H9 (cell line): ENCODE measurements around the gene LYPD8. TPM values are rescaled to one million over a fixed set of nuclear protein-coding genes. Genes with fewer than 3 reads are reported as not detected.

Experiments
- DNase-seq: peaks from one replicate; pipeline ENCODE4 v3.0.0-alpha.2; 2017
- H2AFZ ChIP-seq: one replicate; pipeline ENCODE4 v1.6.1; 2013; ENCODE audit warnings: mild to moderate bottlenecking, low read length, control low read depth, moderate library complexity
- H2AK5ac ChIP-seq: 2 replicates; pipeline ENCODE4 v1.6.1; 2013; ENCODE audit warnings: low read length, control low read depth, mixed read lengths; ENCODE audit not compliant: insufficient read length
- H2BK120ac ChIP-seq: one replicate; pipeline ENCODE4 v1.6.1; 2013; ENCODE audit warnings: low read depth, mild to moderate bottlenecking, low read length, control low read depth, inconsistent platforms; ENCODE audit not compliant: poor library complexity, severe bottlenecking
- H2BK12ac ChIP-seq: 2 replicates; pipeline ENCODE4 v1.6.1; 2013; ENCODE audit warnings: low read length, control low read depth, mixed read lengths, low read depth; ENCODE audit not compliant: insufficient read length
- H2BK15ac ChIP-seq: 2 replicates; pipeline ENCODE4 v1.6.1; 2013; ENCODE audit warnings: low read depth, low read length, control low read depth
- H2BK20ac ChIP-seq: one replicate; pipeline ENCODE4 v1.6.1; 2013; ENCODE audit warnings: low read depth, mild to moderate bottlenecking, low read length, control low read depth, inconsistent platforms; ENCODE audit not compliant: poor library complexity, severe bottlenecking
- H2BK5ac ChIP-seq: 2 replicates; pipeline ENCODE4 v1.6.1; 2013; ENCODE audit warnings: low read length, control low read depth, mixed read lengths; ENCODE audit not compliant: insufficient read length
- H3K14ac ChIP-seq: 2 replicates; pipeline ENCODE4 v1.6.1; 2013; ENCODE audit warnings: low read length, control low read depth; ENCODE audit not compliant: insufficient read depth
- H3K18ac ChIP-seq: 2 replicates; pipeline ENCODE4 v1.6.1; 2013; ENCODE audit warnings: low read depth, mild to moderate bottlenecking, mixed read lengths, low read length, control low read depth; ENCODE audit not compliant: insufficient read length
- H3K23ac ChIP-seq: 2 replicates; pipeline ENCODE4 v1.6.1; 2013; ENCODE audit warnings: low read length, control low read depth, mixed read lengths, low read depth; ENCODE audit not compliant: insufficient read length
- H3K23me2 ChIP-seq: 2 replicates; pipeline ENCODE4 v1.6.1; 2013; ENCODE audit warnings: low read depth, mild to moderate bottlenecking, mixed read lengths, low read length, control low read depth; ENCODE audit not compliant: insufficient read length, poor library complexity, severe bottlenecking
- H3K27ac ChIP-seq: 2 replicates; pipeline ENCODE4 v1.5.1; 2013; ENCODE audit warnings: low read length, control low read depth, mixed read lengths, low read depth; ENCODE audit not compliant: insufficient read length
- H3K27me3 ChIP-seq: 2 replicates; pipeline ENCODE4 v1.6.1; 2013; ENCODE audit warnings: low read length, control low read depth, inconsistent platforms; ENCODE audit not compliant: insufficient read depth
- H3K4ac ChIP-seq: 2 replicates; pipeline ENCODE4 v1.6.1; 2013; ENCODE audit warnings: low read depth, mild to moderate bottlenecking, control low read depth, inconsistent platforms, low read length, moderate library complexity
- H3K4me1 ChIP-seq: 2 replicates; pipeline ENCODE4 v1.6.1; 2013; ENCODE audit warnings: low read length, control low read depth, inconsistent platforms; ENCODE audit not compliant: insufficient read depth
- H3K4me2 ChIP-seq: 2 replicates; pipeline ENCODE4 v1.6.1; 2013; ENCODE audit warnings: low read length, control low read depth, mixed read lengths; ENCODE audit not compliant: insufficient read length, insufficient read depth
- H3K56ac ChIP-seq: 2 replicates; pipeline ENCODE4 v1.6.1; 2013; ENCODE audit warnings: low read depth, mild to moderate bottlenecking, mixed read lengths, low read length, control low read depth; ENCODE audit not compliant: insufficient read length
- H3K79me1 ChIP-seq: 2 replicates; pipeline ENCODE4 v1.6.1; 2013; ENCODE audit warnings: low read depth, mild to moderate bottlenecking, moderate library complexity, low read length, control low read depth, inconsistent platforms; ENCODE audit not compliant: insufficient read depth, poor library complexity, severe bottlenecking
- H3K79me2 ChIP-seq: 2 replicates; pipeline ENCODE4 v1.6.1; 2013; ENCODE audit warnings: low read length, control low read depth, inconsistent platforms; ENCODE audit not compliant: insufficient read depth
- H3K9ac ChIP-seq: 2 replicates; pipeline ENCODE4 v1.6.1; 2013; ENCODE audit warnings: low read length, control low read depth, mixed read lengths; ENCODE audit not compliant: insufficient read length; ENCODE audit errors: extremely low read depth
- H3K9me3 ChIP-seq: one replicate; pipeline ENCODE4 v1.6.1; 2013; ENCODE audit warnings: low read depth, low read length, inconsistent platforms; ENCODE audit not compliant: control insufficient read depth
- H3T11ph ChIP-seq: one replicate; pipeline ENCODE4 v1.6.1; 2013; ENCODE audit warnings: mild to moderate bottlenecking, low read length, control low read depth, inconsistent platforms
- H4K20me1 ChIP-seq: one replicate; pipeline ENCODE4 v1.6.1; 2013; ENCODE audit not compliant: control insufficient read depth, insufficient read length, insufficient read depth
- H4K5ac ChIP-seq: 2 replicates; pipeline ENCODE4 v1.6.1; 2013; ENCODE audit warnings: low read depth, mild to moderate bottlenecking, mixed read lengths, low read length, control low read depth; ENCODE audit not compliant: insufficient read length
- H4K8ac ChIP-seq: replicated peaks from 2 replicates; pipeline ENCODE4 v1.6.1; 2013; ENCODE audit warnings: low read length, control low read depth, mixed read lengths, low read depth; ENCODE audit not compliant: insufficient read length
- H4K91ac ChIP-seq: 2 replicates; pipeline ENCODE4 v1.6.1; 2013; ENCODE audit warnings: low read depth, mild to moderate bottlenecking, moderate library complexity, mixed read lengths, low read length, control low read depth; ENCODE audit not compliant: insufficient read length
- H3K27ac Mint-ChIP-seq, 3 experiments: 2 replicates in 2 of 3; 3 replicates in 1 of 3; pipeline ENCODE4 v1.8.0; 2020 to 2021; ENCODE audit warnings: mixed read lengths in 3 of 3, mild to moderate bottlenecking in 1 of 3, moderate library complexity in 1 of 3
- H3K27me3 Mint-ChIP-seq: 2 replicates; pipeline ENCODE4 v1.8.0; 2021; ENCODE audit warnings: low read depth, mild to moderate bottlenecking, moderate library complexity, mixed read lengths
- H3K36me3 Mint-ChIP-seq, 3 experiments: 2 replicates in 2 of 3; 3 replicates in 1 of 3; pipeline ENCODE4 v1.8.0; 2020 to 2021; ENCODE audit warnings: low read depth in 3 of 3, mixed read lengths in 3 of 3; ENCODE audit not compliant: insufficient read depth in 1 of 3
- H3K4me1 Mint-ChIP-seq, 2 experiments: 2 replicates each; pipeline ENCODE4 v1.8.0; 2020; ENCODE audit warnings: mixed read lengths in 2 of 2
- H3K4me3 Mint-ChIP-seq, 2 experiments: 2 replicates in 1 of 2; 3 replicates in 1 of 2; pipeline ENCODE4 v1.8.0; 2020 to 2021; ENCODE audit warnings: mild to moderate bottlenecking in 2 of 2, mixed read lengths in 2 of 2, moderate library complexity in 1 of 2
- H3K9me3 Mint-ChIP-seq, 2 experiments: 2 replicates in 1 of 2; 3 replicates in 1 of 2; pipeline ENCODE4 v1.8.0; 2020; ENCODE audit warnings: mild to moderate bottlenecking in 2 of 2, mixed read lengths in 2 of 2, moderate library complexity in 1 of 2
- WGBS: extraction: QIAGEN DNeasy Blood & Tissue Kit; methylation state at CpG from one replicate; pipeline ENCODE4 v1.1.7; 2013; ENCODE audit warnings: missing lambda C conversion rate, low lambda C conversion rate, mixed read lengths; ENCODE audit not compliant: insufficient read length; ENCODE audit errors: extremely low coverage; 5-methylcytosine and 5-hydroxymethylcytosine counted together
- total RNA-seq: library from RNA; stranded (reverse); gene quantifications from 2 replicates; pipeline ENCODE4 v1.2.1, GENCODE V29; 2021
- TF ChIP-seq, protein P1 (sequence below): fragments of 200-600 bp; sonication (generic); conservative IDR thresholded peaks from 3 replicates; pipeline ENCODE4 v1.8.0; 2021; ENCODE audit warnings: antibody characterized with exemption, mild to moderate bottlenecking

LYPD8 gene
- total RNA-seq, 1 experiment from 2014 or later, result not detected

DNA sequence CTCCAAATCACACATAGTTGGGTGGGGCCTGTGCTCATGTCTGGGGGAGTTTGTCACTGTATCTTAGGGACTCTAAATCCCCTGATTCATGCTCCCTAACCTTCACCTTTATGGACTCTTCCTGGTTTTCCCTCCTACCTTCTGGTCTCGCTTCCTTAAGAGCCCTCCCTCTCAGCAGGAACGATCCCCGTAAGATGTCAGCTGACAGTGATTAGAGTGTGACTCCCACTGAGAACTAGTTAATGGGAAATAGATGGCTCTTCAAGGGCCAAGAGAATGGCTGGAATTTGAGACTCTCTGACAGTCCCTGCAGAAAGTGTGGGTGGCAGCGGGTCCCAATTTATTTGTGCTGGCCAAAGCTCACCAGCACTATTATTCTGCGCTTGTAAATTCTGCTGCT, 22.0 kb downstream of the LYPD8 start:
- no peaks in the 10 kb centered on the region for H3K4me1 Mint-ChIP-seq
- H3K27me3 Mint-ChIP-seq, result no peaks in the 10 kb centered on the region; the same call in none of the 2 replicates
- no peak overlapping the region for H4K8ac ChIP-seq
- H3T11ph ChIP-seq, result no peak overlapping the region
- no peaks in the 10 kb centered on the region for H3K27me3 ChIP-seq
- H3K56ac ChIP-seq, result no peak overlapping the region
- peaks cover 77% of the 10 kb centered on the region for H3K9me3 ChIP-seq
- H2BK20ac ChIP-seq, result no peak overlapping the region
- H4K20me1 ChIP-seq, result no peaks in the 10 kb centered on the region
- peaks cover 4 to 38% (median 5%) of the 10 kb centered on the region in 3 experiments; a peak in 5 of 7 replicates for H3K36me3 Mint-ChIP-seq
- H3K4ac ChIP-seq, result no peak overlapping the region
- no peak overlapping the region for H2BK5ac ChIP-seq
- no peaks in the 10 kb centered on the region for H3K79me1 ChIP-seq
- no peak overlapping the region for H3K27ac ChIP-seq
- H3K18ac ChIP-seq, result no peak overlapping the region
- no peak overlapping the region for H2BK12ac ChIP-seq
- WGBS, result no CpG with 5 or more reads among the region's 5 CpGs
- DNase-seq, result no peak
- H3K9ac ChIP-seq, result no peak overlapping the region
- no peak overlapping the region for H3K27ac Mint-ChIP-seq
- H3K23me2 ChIP-seq, result no peaks in the 10 kb centered on the region
- H3K9me3 Mint-ChIP-seq, result peaks cover 92 to 93% of the 10 kb centered on the region in 2 experiments
- H2AFZ ChIP-seq, result no peak overlapping the region
- H3K4me1 ChIP-seq, result no peaks in the 10 kb centered on the region
- H4K91ac ChIP-seq, result no peak overlapping the region
- no peak overlapping the region for H3K4me2 ChIP-seq
- no peak overlapping the region for H4K5ac ChIP-seq
- no peak overlapping the region for H2AK5ac ChIP-seq
- no peak overlapping the region for H3K14ac ChIP-seq
- no peak overlapping the region for H2BK15ac ChIP-seq
- TF ChIP-seq, protein P1, sequence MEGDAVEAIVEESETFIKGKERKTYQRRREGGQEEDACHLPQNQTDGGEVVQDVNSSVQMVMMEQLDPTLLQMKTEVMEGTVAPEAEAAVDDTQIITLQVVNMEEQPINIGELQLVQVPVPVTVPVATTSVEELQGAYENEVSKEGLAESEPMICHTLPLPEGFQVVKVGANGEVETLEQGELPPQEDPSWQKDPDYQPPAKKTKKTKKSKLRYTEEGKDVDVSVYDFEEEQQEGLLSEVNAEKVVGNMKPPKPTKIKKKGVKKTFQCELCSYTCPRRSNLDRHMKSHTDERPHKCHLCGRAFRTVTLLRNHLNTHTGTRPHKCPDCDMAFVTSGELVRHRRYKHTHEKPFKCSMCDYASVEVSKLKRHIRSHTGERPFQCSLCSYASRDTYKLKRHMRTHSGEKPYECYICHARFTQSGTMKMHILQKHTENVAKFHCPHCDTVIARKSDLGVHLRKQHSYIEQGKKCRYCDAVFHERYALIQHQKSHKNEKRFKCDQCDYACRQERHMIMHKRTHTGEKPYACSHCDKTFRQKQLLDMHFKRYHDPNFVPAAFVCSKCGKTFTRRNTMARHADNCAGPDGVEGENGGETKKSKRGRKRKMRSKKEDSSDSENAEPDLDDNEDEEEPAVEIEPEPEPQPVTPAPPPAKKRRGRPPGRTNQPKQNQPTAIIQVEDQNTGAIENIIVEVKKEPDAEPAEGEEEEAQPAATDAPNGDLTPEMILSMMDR, result no peak
- H2BK120ac ChIP-seq, result no peak overlapping the region
- H3K4me3 Mint-ChIP-seq, result no peak overlapping the region
- no peak overlapping the region for H3K23ac ChIP-seq
- no peaks in the 10 kb centered on the region for H3K79me2 ChIP-seq
